Left renal pelvis (tissue), 4 donors: ENCODE results near the gene GOLPH3. TPM values are rescaled to one million over a fixed set of nuclear protein-coding genes. Genes with fewer than 3 reads are reported as not detected.
A peak's percentile ranks its signal among the peaks of the same experiment; 100 is the strongest.
"Not testable (repeated sequence)": the region's sequence is repeated elsewhere in the genome, so short reads cannot be mapped to it uniquely, and the experiment has no call there.

ENCODE experiments used
- DNase-seq, 4 donors: peaks; one replicate each; pipeline ENCODE4 v3.0.0-alpha.2; 2013; ENCODE audit warnings: low read depth in 4 of 4, low spot score in 3 of 4
- polyA plus RNA-seq, 4 donors: library from polyadenylated mRNA; unstranded; fragments of 120-200 nt; gene quantifications; one replicate each; pipeline ENCODE4 v1.2.1, GENCODE V29; 2013; ENCODE audit not compliant: insufficient read length in 4 of 4

The GOLPH3 gene
- polyA plus RNA-seq, 4 donors = 84.7 to 111 (median 91.8) TPM

- no peak for DNase-seq
These were observed 71.7 kb downstream of the GOLPH3 start for GRCh38 chr5:32102254-32102986.

- DNase-seq = no peak
These were observed 73.3 kb downstream of the GOLPH3 start for GRCh38 chr5:32100691-32101302.

- no peak for DNase-seq
These were observed 73.9 kb downstream of the GOLPH3 start for GRCh38 chr5:32100230-32100629.

- no peak for DNase-seq
These were observed 74.6 kb downstream of the GOLPH3 start for GRCh38 chr5:32099486-32100035.

- DNase-seq = no peak
These were observed 75.2 kb downstream of the GOLPH3 start for GRCh38 chr5:32098890-32099310.

- no peak for DNase-seq
These were observed 75.8 kb downstream of the GOLPH3 start for GRCh38 chr5:32098291-32098690.

- no peak for DNase-seq
These were observed 77.1 kb downstream of the GOLPH3 start for GRCh38 chr5:32096891-32097595.

GRCh38 chr5:32095261-32095671 is 78.9 kb downstream of the GOLPH3 start:
- DNase-seq = no peak

GRCh38 chr5:32094691-32095090 is 79.4 kb downstream of the GOLPH3 start:
- no peak for DNase-seq

- peak in 3 of 4 donors; percentile 44 to 60 (median 46) for DNase-seq
These were observed 80.9 kb downstream of the GOLPH3 start for GRCh38 chr5:32092938-32093812.

- DNase-seq = no peak
These were observed 83.4 kb downstream of the GOLPH3 start for GRCh38 chr5:32090755-32091128.

GRCh38 chr5:32090026-32090754 is 83.9 kb downstream of the GOLPH3 start:
- DNase-seq = no peak

GRCh38 chr5:32089146-32090000 is 84.7 kb downstream of the GOLPH3 start:
- no peak for DNase-seq

GRCh38 chr5:32088214-32088613 is 85.9 kb downstream of the GOLPH3 start:
- no peak for DNase-seq

GRCh38 chr5:32087086-32088082 is 86.7 kb downstream of the GOLPH3 start:
- DNase-seq = no peak

- DNase-seq = no peak
These were observed 90.1 kb downstream of the GOLPH3 start for GRCh38 chr5:32083981-32084430.

- no peak for DNase-seq
These were observed 91.4 kb downstream of the GOLPH3 start for GRCh38 chr5:32082701-32083100.

GRCh38 chr5:32080565-32080964 is 93.6 kb downstream of the GOLPH3 start:
- DNase-seq = not testable (repeated sequence)
